Prostate gland (tissue), 2 donors: ENCODE results near the gene LYPLA2.

ENCODE experiments used
- POLR2A ChIP-seq: fragments of 450-650 bp; IDR thresholded peaks from one replicate; pipeline ENCODE4 v1.6.1; 2016; ENCODE audit warnings: antibody characterized with exemption, mild to moderate bottlenecking
- POLR2AphosphoS5 ChIP-seq: sonication (generic); formaldehyde crosslinking; IDR thresholded peaks from one replicate; pipeline ENCODE4 v1.6.1; 2017; ENCODE audit warnings: antibody characterized with exemption
- TF ChIP-seq, protein P1 (sequence below), 4 experiments: fragments of 200-600 bp in 2 of 4; fragments of 450-650 bp in 2 of 4; sonication (generic) in 2 of 4; IDR thresholded peaks; 1 replicate in 3 of 4; 2 replicates in 1 of 4; pipeline ENCODE4 v1.5.1; 2016 to 2019; ENCODE audit warnings: antibody characterized with exemption in 4 of 4, mild to moderate bottlenecking in 2 of 4, moderate library complexity in 2 of 4

DNA sequence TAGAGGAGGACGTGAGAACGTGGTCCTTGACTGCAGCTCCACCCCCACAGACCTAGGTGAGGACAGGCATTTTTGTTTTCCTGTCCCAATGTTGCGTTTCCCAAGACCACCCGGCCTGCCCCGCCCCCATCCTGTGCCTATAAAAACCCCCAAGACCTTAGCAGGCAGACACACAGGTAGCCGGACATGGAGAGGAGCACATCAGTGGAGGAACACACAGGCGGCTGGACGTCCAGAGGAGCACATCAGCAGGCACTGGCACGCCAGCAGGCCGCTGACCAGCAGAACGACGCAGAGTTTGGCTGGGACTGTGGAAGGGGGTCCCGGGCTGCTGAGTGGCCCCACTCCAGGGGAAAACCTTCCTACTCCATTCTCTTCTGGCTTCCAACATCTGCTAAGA, 47.0 kb downstream of the LYPLA2 start:
- TF ChIP-seq, protein P1, sequence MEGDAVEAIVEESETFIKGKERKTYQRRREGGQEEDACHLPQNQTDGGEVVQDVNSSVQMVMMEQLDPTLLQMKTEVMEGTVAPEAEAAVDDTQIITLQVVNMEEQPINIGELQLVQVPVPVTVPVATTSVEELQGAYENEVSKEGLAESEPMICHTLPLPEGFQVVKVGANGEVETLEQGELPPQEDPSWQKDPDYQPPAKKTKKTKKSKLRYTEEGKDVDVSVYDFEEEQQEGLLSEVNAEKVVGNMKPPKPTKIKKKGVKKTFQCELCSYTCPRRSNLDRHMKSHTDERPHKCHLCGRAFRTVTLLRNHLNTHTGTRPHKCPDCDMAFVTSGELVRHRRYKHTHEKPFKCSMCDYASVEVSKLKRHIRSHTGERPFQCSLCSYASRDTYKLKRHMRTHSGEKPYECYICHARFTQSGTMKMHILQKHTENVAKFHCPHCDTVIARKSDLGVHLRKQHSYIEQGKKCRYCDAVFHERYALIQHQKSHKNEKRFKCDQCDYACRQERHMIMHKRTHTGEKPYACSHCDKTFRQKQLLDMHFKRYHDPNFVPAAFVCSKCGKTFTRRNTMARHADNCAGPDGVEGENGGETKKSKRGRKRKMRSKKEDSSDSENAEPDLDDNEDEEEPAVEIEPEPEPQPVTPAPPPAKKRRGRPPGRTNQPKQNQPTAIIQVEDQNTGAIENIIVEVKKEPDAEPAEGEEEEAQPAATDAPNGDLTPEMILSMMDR (IDR thresholded peaks at IDR 0.05) = no peak
- TF ChIP-seq POLR2A (no peak), POLR2AphosphoS5 (no peak)
